H9 (cell line): ENCODE data around the gene B9D1. TPM values are rescaled to one million over a fixed set of nuclear protein-coding genes. Genes with fewer than 3 reads are reported as not detected.

Experiments
- DNase-seq: peaks from one replicate; pipeline ENCODE4 v3.0.0-alpha.2; 2017
- H2AFZ ChIP-seq: one replicate; pipeline ENCODE4 v1.6.1; 2013; ENCODE audit warnings: mild to moderate bottlenecking, low read length, control low read depth, moderate library complexity
- H2AK5ac ChIP-seq: 2 replicates; pipeline ENCODE4 v1.6.1; 2013; ENCODE audit warnings: low read length, control low read depth, mixed read lengths; ENCODE audit not compliant: insufficient read length
- H2BK120ac ChIP-seq: one replicate; pipeline ENCODE4 v1.6.1; 2013; ENCODE audit warnings: low read depth, mild to moderate bottlenecking, low read length, control low read depth, inconsistent platforms; ENCODE audit not compliant: poor library complexity, severe bottlenecking
- H2BK12ac ChIP-seq: 2 replicates; pipeline ENCODE4 v1.6.1; 2013; ENCODE audit warnings: low read length, control low read depth, mixed read lengths, low read depth; ENCODE audit not compliant: insufficient read length
- H2BK15ac ChIP-seq: 2 replicates; pipeline ENCODE4 v1.6.1; 2013; ENCODE audit warnings: low read depth, low read length, control low read depth
- H2BK20ac ChIP-seq: one replicate; pipeline ENCODE4 v1.6.1; 2013; ENCODE audit warnings: low read depth, mild to moderate bottlenecking, low read length, control low read depth, inconsistent platforms; ENCODE audit not compliant: poor library complexity, severe bottlenecking
- H2BK5ac ChIP-seq: 2 replicates; pipeline ENCODE4 v1.6.1; 2013; ENCODE audit warnings: low read length, control low read depth, mixed read lengths; ENCODE audit not compliant: insufficient read length
- H3K14ac ChIP-seq: 2 replicates; pipeline ENCODE4 v1.6.1; 2013; ENCODE audit warnings: low read length, control low read depth; ENCODE audit not compliant: insufficient read depth
- H3K18ac ChIP-seq: 2 replicates; pipeline ENCODE4 v1.6.1; 2013; ENCODE audit warnings: low read depth, mild to moderate bottlenecking, mixed read lengths, low read length, control low read depth; ENCODE audit not compliant: insufficient read length
- H3K23ac ChIP-seq: 2 replicates; pipeline ENCODE4 v1.6.1; 2013; ENCODE audit warnings: low read length, control low read depth, mixed read lengths, low read depth; ENCODE audit not compliant: insufficient read length
- H3K23me2 ChIP-seq: 2 replicates; pipeline ENCODE4 v1.6.1; 2013; ENCODE audit warnings: low read depth, mild to moderate bottlenecking, mixed read lengths, low read length, control low read depth; ENCODE audit not compliant: insufficient read length, poor library complexity, severe bottlenecking
- H3K27ac ChIP-seq: 2 replicates; pipeline ENCODE4 v1.5.1; 2013; ENCODE audit warnings: low read length, control low read depth, mixed read lengths, low read depth; ENCODE audit not compliant: insufficient read length
- H3K27me3 ChIP-seq: 2 replicates; pipeline ENCODE4 v1.6.1; 2013; ENCODE audit warnings: low read length, control low read depth, inconsistent platforms; ENCODE audit not compliant: insufficient read depth
- H3K4ac ChIP-seq: 2 replicates; pipeline ENCODE4 v1.6.1; 2013; ENCODE audit warnings: low read depth, mild to moderate bottlenecking, control low read depth, inconsistent platforms, low read length, moderate library complexity
- H3K4me1 ChIP-seq: 2 replicates; pipeline ENCODE4 v1.6.1; 2013; ENCODE audit warnings: low read length, control low read depth, inconsistent platforms; ENCODE audit not compliant: insufficient read depth
- H3K4me2 ChIP-seq: 2 replicates; pipeline ENCODE4 v1.6.1; 2013; ENCODE audit warnings: low read length, control low read depth, mixed read lengths; ENCODE audit not compliant: insufficient read length, insufficient read depth
- H3K56ac ChIP-seq: 2 replicates; pipeline ENCODE4 v1.6.1; 2013; ENCODE audit warnings: low read depth, mild to moderate bottlenecking, mixed read lengths, low read length, control low read depth; ENCODE audit not compliant: insufficient read length
- H3K79me1 ChIP-seq: 2 replicates; pipeline ENCODE4 v1.6.1; 2013; ENCODE audit warnings: low read depth, mild to moderate bottlenecking, moderate library complexity, low read length, control low read depth, inconsistent platforms; ENCODE audit not compliant: insufficient read depth, poor library complexity, severe bottlenecking
- H3K79me2 ChIP-seq: 2 replicates; pipeline ENCODE4 v1.6.1; 2013; ENCODE audit warnings: low read length, control low read depth, inconsistent platforms; ENCODE audit not compliant: insufficient read depth
- H3K9ac ChIP-seq: 2 replicates; pipeline ENCODE4 v1.6.1; 2013; ENCODE audit warnings: low read length, control low read depth, mixed read lengths; ENCODE audit not compliant: insufficient read length; ENCODE audit errors: extremely low read depth
- H3K9me3 ChIP-seq: one replicate; pipeline ENCODE4 v1.6.1; 2013; ENCODE audit warnings: low read depth, low read length, inconsistent platforms; ENCODE audit not compliant: control insufficient read depth
- H3T11ph ChIP-seq: one replicate; pipeline ENCODE4 v1.6.1; 2013; ENCODE audit warnings: mild to moderate bottlenecking, low read length, control low read depth, inconsistent platforms
- H4K20me1 ChIP-seq: one replicate; pipeline ENCODE4 v1.6.1; 2013; ENCODE audit not compliant: control insufficient read depth, insufficient read length, insufficient read depth
- H4K5ac ChIP-seq: 2 replicates; pipeline ENCODE4 v1.6.1; 2013; ENCODE audit warnings: low read depth, mild to moderate bottlenecking, mixed read lengths, low read length, control low read depth; ENCODE audit not compliant: insufficient read length
- H4K8ac ChIP-seq: replicated peaks from 2 replicates; pipeline ENCODE4 v1.6.1; 2013; ENCODE audit warnings: low read length, control low read depth, mixed read lengths, low read depth; ENCODE audit not compliant: insufficient read length
- H4K91ac ChIP-seq: 2 replicates; pipeline ENCODE4 v1.6.1; 2013; ENCODE audit warnings: low read depth, mild to moderate bottlenecking, moderate library complexity, mixed read lengths, low read length, control low read depth; ENCODE audit not compliant: insufficient read length
- H3K27ac Mint-ChIP-seq, 3 experiments: 2 replicates in 2 of 3; 3 replicates in 1 of 3; pipeline ENCODE4 v1.8.0; 2020 to 2021; ENCODE audit warnings: mixed read lengths in 3 of 3, mild to moderate bottlenecking in 1 of 3, moderate library complexity in 1 of 3
- H3K27me3 Mint-ChIP-seq: 2 replicates; pipeline ENCODE4 v1.8.0; 2021; ENCODE audit warnings: low read depth, mild to moderate bottlenecking, moderate library complexity, mixed read lengths
- H3K36me3 Mint-ChIP-seq, 3 experiments: 2 replicates in 2 of 3; 3 replicates in 1 of 3; pipeline ENCODE4 v1.8.0; 2020 to 2021; ENCODE audit warnings: low read depth in 3 of 3, mixed read lengths in 3 of 3; ENCODE audit not compliant: insufficient read depth in 1 of 3
- H3K4me1 Mint-ChIP-seq, 2 experiments: 2 replicates each; pipeline ENCODE4 v1.8.0; 2020; ENCODE audit warnings: mixed read lengths in 2 of 2
- H3K4me3 Mint-ChIP-seq, 2 experiments: 2 replicates in 1 of 2; 3 replicates in 1 of 2; pipeline ENCODE4 v1.8.0; 2020 to 2021; ENCODE audit warnings: mild to moderate bottlenecking in 2 of 2, mixed read lengths in 2 of 2, moderate library complexity in 1 of 2
- H3K9me3 Mint-ChIP-seq, 2 experiments: 2 replicates in 1 of 2; 3 replicates in 1 of 2; pipeline ENCODE4 v1.8.0; 2020; ENCODE audit warnings: mild to moderate bottlenecking in 2 of 2, mixed read lengths in 2 of 2, moderate library complexity in 1 of 2
- CTCF ChIP-seq: fragments of 200-600 bp; sonication (generic); conservative IDR thresholded peaks from 3 replicates; pipeline ENCODE4 v1.8.0; 2021; ENCODE audit warnings: antibody characterized with exemption, mild to moderate bottlenecking
- WGBS: extraction: QIAGEN DNeasy Blood & Tissue Kit; methylation state at CpG from one replicate; pipeline ENCODE4 v1.1.7; 2013; ENCODE audit warnings: missing lambda C conversion rate, low lambda C conversion rate, mixed read lengths; ENCODE audit not compliant: insufficient read length; ENCODE audit errors: extremely low coverage; 5-methylcytosine and 5-hydroxymethylcytosine counted together
- total RNA-seq: library from RNA; stranded (reverse); gene quantifications from 2 replicates; pipeline ENCODE4 v1.2.1, GENCODE V29; 2021

The B9D1 gene
- total RNA-seq, 1 experiment from 2014 or later, result 30.4 TPM

- no peaks in the 10 kb centered on the region for H3K9me3 Mint-ChIP-seq
- no peaks in the 10 kb centered on the region for H3K23me2 ChIP-seq
- H3K4ac ChIP-seq, result no peak overlapping the region
- H3K4me3 Mint-ChIP-seq, result no peak overlapping the region; a peak in 1 of 5 replicates
- no peaks in the 10 kb centered on the region for H3K27me3 ChIP-seq
- no peaks in the 10 kb centered on the region for H3K79me1 ChIP-seq
- no peak overlapping the region for H2BK20ac ChIP-seq
- H3K79me2 ChIP-seq, result no peaks in the 10 kb centered on the region
- H3K9ac ChIP-seq, result no peak overlapping the region
- no peak overlapping the region for H3K56ac ChIP-seq
- H4K91ac ChIP-seq, result no peak overlapping the region
- no peak overlapping the region for H2BK15ac ChIP-seq
- H3K9me3 ChIP-seq, result no peaks in the 10 kb centered on the region
- no peak overlapping the region for H3K4me2 ChIP-seq
- no CpG with 5 or more reads among the region's 13 CpGs for WGBS
- no peak overlapping the region for H3K27ac Mint-ChIP-seq
- H3K18ac ChIP-seq, result no peak overlapping the region
- peaks cover 6 to 13% (median 11%) of the 10 kb centered on the region in 3 experiments; a peak in 6 of 7 replicates for H3K36me3 Mint-ChIP-seq
- H2BK5ac ChIP-seq, result no peak overlapping the region
- H4K5ac ChIP-seq, result no peak overlapping the region
- no peak overlapping the region for H2AK5ac ChIP-seq
- no peak overlapping the region for H2AFZ ChIP-seq
- no peaks in the 10 kb centered on the region for H3K27me3 Mint-ChIP-seq
- no peak overlapping the region for H2BK120ac ChIP-seq
- H2BK12ac ChIP-seq, result no peak overlapping the region
- H4K20me1 ChIP-seq, result no peaks in the 10 kb centered on the region
- peaks cover 20 to 27% of the 10 kb centered on the region in 2 experiments for H3K4me1 Mint-ChIP-seq
- H3K14ac ChIP-seq, result no peak overlapping the region
- peaks cover 7% of the 10 kb centered on the region; the same call in 1 of the 2 replicates for H3K4me1 ChIP-seq
- H3K27ac ChIP-seq, result no peak overlapping the region
- H3K23ac ChIP-seq, result no peak overlapping the region
- no peak overlapping the region for H3T11ph ChIP-seq
- TF ChIP-seq CTCF, result no peak; the same call in 2 of the 3 replicates
- DNase-seq, result peak; percentile 41
- H4K8ac ChIP-seq, result no peak overlapping the region
Measured at GRCh38 chr17:19343671-19344151, 18.8 kb downstream of the B9D1 start.
